GM23248 (cell line): ENCODE measurements around the gene TSPAN7. TPM values are rescaled to one million over a fixed set of nuclear protein-coding genes. Genes with fewer than 3 reads are reported as not detected.

Source experiments
- DNase-seq: peaks from one replicate; pipeline ENCODE4 v3.0.0-alpha.2; 2015
- H2AFZ ChIP-seq: fragments of 200-600 bp; sonication (generic); 2 replicates; pipeline ENCODE4 v1.6.1; 2016; ENCODE audit warnings: antibody characterized with exemption
- H3F3A ChIP-seq: fragments of 200-600 bp; sonication (generic); 2 replicates; pipeline ENCODE4 v1.6.1; 2016; ENCODE audit warnings: mild to moderate bottlenecking, antibody characterized with exemption, mixed run types; ENCODE audit not compliant: insufficient read depth
- H3K27ac ChIP-seq: fragments of 200-600 bp; sonication (generic); 2 replicates; pipeline ENCODE4 v1.5.1; 2016; ENCODE audit warnings: mild to moderate bottlenecking
- H3K27me3 ChIP-seq: fragments of 200-600 bp; sonication (generic); replicated peaks from 2 replicates; pipeline ENCODE4 v1.6.1; 2016; ENCODE audit warnings: mild to moderate bottlenecking; ENCODE audit not compliant: insufficient read depth
- H3K36me3 ChIP-seq: fragments of 200-600 bp; sonication (generic); 2 replicates; pipeline ENCODE4 v1.6.1; 2016; ENCODE audit warnings: low read depth, mild to moderate bottlenecking
- H3K4me1 ChIP-seq: fragments of 200-600 bp; sonication (generic); 2 replicates; pipeline ENCODE4 v1.6.1; 2016; ENCODE audit warnings: mild to moderate bottlenecking; ENCODE audit not compliant: insufficient read depth
- H3K4me2 ChIP-seq: fragments of 200-600 bp; sonication (generic); one replicate; pipeline ENCODE4 v1.6.1; 2016; ENCODE audit warnings: mild to moderate bottlenecking; ENCODE audit not compliant: unreplicated experiment
- H3K4me3 ChIP-seq: fragments of 200-600 bp; sonication (generic); 2 replicates; pipeline ENCODE4 v1.5.1; 2016; ENCODE audit warnings: mild to moderate bottlenecking
- H3K79me2 ChIP-seq: fragments of 200-600 bp; sonication (generic); 2 replicates; pipeline ENCODE4 v1.6.1; 2016; ENCODE audit warnings: mild to moderate bottlenecking; ENCODE audit not compliant: insufficient read depth
- H3K9ac ChIP-seq: fragments of 200-600 bp; sonication (generic); 2 replicates; pipeline ENCODE4 v1.6.1; 2016; ENCODE audit warnings: mild to moderate bottlenecking
- H3K9me2 ChIP-seq: fragments of 200-600 bp; sonication (generic); 2 replicates; pipeline ENCODE4 v1.6.1; 2016; ENCODE audit warnings: mixed run types, mild to moderate bottlenecking, moderate library complexity; ENCODE audit not compliant: insufficient read depth
- H3K9me3 ChIP-seq: fragments of 200-600 bp; sonication (generic); one replicate; pipeline ENCODE4 v1.6.1; 2017; ENCODE audit warnings: low read depth
- H4K20me1 ChIP-seq: fragments of 200-600 bp; sonication (generic); 2 replicates; pipeline ENCODE4 v1.6.0; 2016; ENCODE audit not compliant: insufficient read depth
- EZH2 ChIP-seq: fragments of 200-600 bp; sonication (generic); IDR thresholded peaks from 2 replicates; pipeline ENCODE4 v1.6.1; 2018; ENCODE audit warnings: antibody characterized with exemption, mild to moderate bottlenecking; ENCODE audit not compliant: insufficient read depth, poor library complexity, severe bottlenecking
- EZH2phosphoT487 ChIP-seq: fragments of 200-600 bp; sonication (generic); IDR thresholded peaks from 2 replicates; pipeline ENCODE4 v1.6.1; 2018; ENCODE audit warnings: antibody characterized with exemption, moderate library complexity, mild to moderate bottlenecking, low read depth; ENCODE audit not compliant: insufficient read depth
- WGBS, 2 experiments: methylation state at CpG; one replicate each; pipeline ENCODE4 v1.1.6; 2015 to 2017; ENCODE audit warnings: low lambda C conversion rate in 2 of 2, low coverage in 1 of 2; ENCODE audit errors: missing lambda C conversion rate in 2 of 2; 5-methylcytosine and 5-hydroxymethylcytosine counted together
- in situ Hi-C: fragments of 300-500 bp; cut with MboI; formaldehyde crosslinking; loops from 2 replicates; pipeline ENCODE4 v1.15.0; 2020
- polyA plus RNA-seq: library from polyadenylated mRNA; unstranded; fragments of >200 nt; fragmentation: Nextera tagmentation; extraction: Ambion mirVana; gene quantifications from 2 replicates; pipeline ENCODE4 v1.2.1, GENCODE V29; 2016
- total RNA-seq: library from RNA; depleted of rRNA; stranded (reverse); fragments of >200 nt; shearing (Covaris generic); gene quantifications from 2 replicates; pipeline ENCODE4 v1.2.3, GENCODE V29; 2014

The TSPAN7 gene
- total and polyA plus RNA-seq, 2 experiments from 2014 or later = not detected

DNA sequence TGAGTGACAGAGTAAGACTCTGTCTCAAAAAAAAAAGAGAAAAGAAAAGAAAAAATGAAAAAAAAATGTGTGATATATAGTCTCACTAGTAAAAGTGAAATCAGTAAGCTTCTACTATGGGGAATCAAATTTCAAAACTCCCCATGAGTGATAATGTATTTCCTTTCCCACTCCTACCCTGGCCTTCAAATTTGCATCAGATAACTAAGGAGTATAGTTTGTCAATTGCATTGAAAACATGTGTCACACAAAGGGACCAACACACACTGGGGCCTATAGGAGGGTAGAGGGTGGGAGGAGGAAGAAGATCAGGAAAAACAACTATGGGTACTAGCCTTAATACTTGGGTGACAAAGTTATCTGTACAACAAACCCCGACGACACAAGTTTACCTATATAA is 118.4 kb downstream of the TSPAN7 start:
- no peak overlapping the region for H3K27ac ChIP-seq
- H4K20me1 ChIP-seq = no peaks in the 10 kb centered on the region
- H3K9ac ChIP-seq = no peak overlapping the region
- no peaks in the 10 kb centered on the region for H3K36me3 ChIP-seq
- no peaks in the 10 kb centered on the region for H3F3A ChIP-seq
- TF ChIP-seq EZH2 (no peak), EZH2phosphoT487 (no peak)
- DNase-seq = no peak
- no peaks in the 10 kb centered on the region for H3K9me3 ChIP-seq
- no peak overlapping the region for H2AFZ ChIP-seq
- no peaks in the 10 kb centered on the region for H3K79me2 ChIP-seq
- H3K9me2 ChIP-seq = no peaks in the 10 kb centered on the region
- in situ Hi-C loops = no loop called here
- no peak overlapping the region for H3K4me2 ChIP-seq
- no peak overlapping the region for H3K4me3 ChIP-seq
- H3K4me1 ChIP-seq = no peaks in the 10 kb centered on the region
- 39 to 44% methylated on average over 2 of the region's 2 CpGs for WGBS, 2 experiments
- H3K27me3 ChIP-seq = no peaks in the 10 kb centered on the region

DNA sequence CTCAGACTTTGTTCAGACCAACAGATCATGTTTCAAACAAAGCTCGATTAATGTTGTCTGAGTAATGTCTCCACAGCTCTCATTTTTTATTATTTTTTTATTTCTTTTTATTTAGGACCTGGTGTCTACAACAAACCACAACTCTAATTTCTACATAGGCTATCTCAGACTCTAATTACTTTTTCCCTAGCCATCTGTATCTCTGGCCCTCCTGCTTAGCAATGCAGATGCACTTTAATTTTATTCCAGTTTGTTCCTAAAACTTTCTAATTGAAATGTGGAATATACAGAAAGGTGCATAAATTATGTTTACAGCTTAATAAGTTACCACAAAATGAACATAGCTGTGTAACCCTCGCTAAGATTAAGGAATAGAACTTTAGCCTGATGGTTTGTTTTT is 120.8 kb downstream of the TSPAN7 start:
- Histone ChIP-seq H3F3A (no peaks in the 10 kb centered on the region), H3K27ac (no peak overlapping the region), H4K20me1 (no peaks in the 10 kb centered on the region), H3K27me3 (no peaks in the 10 kb centered on the region), H2AFZ (no peak overlapping the region), H3K9me3 (no peaks in the 10 kb centered on the region), H3K9ac (no peak overlapping the region), H3K4me2 (no peak overlapping the region), H3K9me2 (no peaks in the 10 kb centered on the region), H3K36me3 (no peaks in the 10 kb centered on the region), H3K4me3 (no peak overlapping the region), H3K79me2 (no peaks in the 10 kb centered on the region), H3K4me1 (no peaks in the 10 kb centered on the region)
- in situ Hi-C loops = no loop called here
- no peak for DNase-seq
- WGBS, 2 experiments = 25 to 28% methylated on average over 2 of the region's 2 CpGs
- TF ChIP-seq EZH2 (no peak), EZH2phosphoT487 (no peak)

DNA sequence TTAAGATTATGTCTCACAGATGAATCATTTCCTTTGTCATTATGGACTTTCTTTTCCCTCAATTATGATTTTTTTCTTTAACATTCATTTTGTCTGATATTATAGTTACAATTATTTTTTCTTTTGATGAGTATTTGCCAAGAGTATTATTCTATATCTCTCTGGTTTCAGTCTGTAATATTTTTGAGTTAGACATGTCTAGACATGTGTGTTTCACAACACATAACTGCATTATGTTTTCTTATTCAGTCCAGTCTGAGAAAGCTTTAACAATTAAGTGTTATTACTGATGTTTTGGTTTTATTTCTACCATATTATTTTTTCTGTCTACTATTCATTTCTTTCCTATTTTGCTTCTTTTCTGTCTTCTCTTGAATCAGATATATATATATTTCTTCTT is 131.6 kb downstream of the TSPAN7 start:
- no peaks in the 10 kb centered on the region for H3K79me2 ChIP-seq
- no peaks in the 10 kb centered on the region for H3K9me3 ChIP-seq
- no peak overlapping the region for H2AFZ ChIP-seq
- in situ Hi-C loops = no loop called here
- DNase-seq = no peak
- H3K4me1 ChIP-seq = no peaks in the 10 kb centered on the region
- H3K9ac ChIP-seq = no peak overlapping the region
- TF ChIP-seq EZH2phosphoT487 (no peak), EZH2 (no peak)
- H4K20me1 ChIP-seq = no peaks in the 10 kb centered on the region
- no peaks in the 10 kb centered on the region for H3F3A ChIP-seq
- no peaks in the 10 kb centered on the region for H3K36me3 ChIP-seq
- H3K9me2 ChIP-seq = no peaks in the 10 kb centered on the region
- H3K27ac ChIP-seq = no peak overlapping the region
- no peak overlapping the region for H3K4me3 ChIP-seq
- H3K4me2 ChIP-seq = no peak overlapping the region
- no peaks in the 10 kb centered on the region for H3K27me3 ChIP-seq

DNA sequence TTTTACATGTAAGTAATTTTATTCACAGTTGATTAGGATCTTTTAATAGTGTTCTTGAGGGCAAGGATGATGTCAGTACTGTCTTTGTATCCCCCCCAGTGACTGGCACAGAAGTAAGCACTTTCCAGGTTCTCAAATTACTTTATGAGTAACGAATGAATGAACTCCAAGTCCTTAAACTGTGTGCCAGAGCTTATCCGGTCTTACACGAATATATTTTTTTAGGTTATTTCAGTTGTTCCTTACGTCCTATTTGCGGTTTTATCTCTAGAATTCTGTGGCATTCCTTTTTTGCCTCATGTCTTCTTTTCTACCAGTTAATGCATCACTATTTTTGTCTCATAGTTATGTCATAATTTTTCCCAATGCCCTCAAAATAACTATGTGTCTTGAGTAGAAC is 133.1 kb downstream of the TSPAN7 start:
- H3K9me2 ChIP-seq = no peaks in the 10 kb centered on the region
- in situ Hi-C loops = no loop called here
- 33 to 37% methylated on average over 5 of the region's 5 CpGs for WGBS, 2 experiments
- no peak overlapping the region for H2AFZ ChIP-seq
- no peaks in the 10 kb centered on the region for H3K27me3 ChIP-seq
- no peak overlapping the region for H3K27ac ChIP-seq
- H3K9ac ChIP-seq = no peak overlapping the region
- no peaks in the 10 kb centered on the region for H3K4me1 ChIP-seq
- H3K79me2 ChIP-seq = no peaks in the 10 kb centered on the region
- H4K20me1 ChIP-seq = no peaks in the 10 kb centered on the region
- TF ChIP-seq EZH2phosphoT487 (no peak), EZH2 (no peak)
- H3F3A ChIP-seq = no peaks in the 10 kb centered on the region
- no peak overlapping the region for H3K4me3 ChIP-seq
- no peaks in the 10 kb centered on the region for H3K36me3 ChIP-seq
- no peak overlapping the region for H3K4me2 ChIP-seq
- peak; percentile 0 for DNase-seq
- no peaks in the 10 kb centered on the region for H3K9me3 ChIP-seq

DNA sequence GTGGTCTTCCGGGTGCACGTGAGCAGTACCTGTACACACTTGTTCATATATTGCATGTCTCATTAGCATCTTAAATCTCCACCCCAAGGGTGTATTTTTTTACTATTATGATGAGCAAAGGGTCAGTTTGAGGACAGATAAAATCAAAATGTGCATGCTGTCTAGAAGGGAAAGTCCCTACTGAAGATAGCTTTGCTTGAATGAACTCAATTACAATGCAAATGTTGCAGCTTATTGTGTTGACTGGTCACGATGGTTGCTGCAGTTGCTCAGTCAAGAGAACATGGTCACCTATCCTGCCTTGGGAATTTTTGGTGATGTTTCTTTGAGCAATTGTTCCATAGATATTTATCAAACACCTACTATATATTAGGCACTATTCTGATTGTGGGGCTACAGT is 136.1 kb downstream of the TSPAN7 start:
- no peaks in the 10 kb centered on the region for H3K79me2 ChIP-seq
- no peaks in the 10 kb centered on the region for H3K27me3 ChIP-seq
- no peaks in the 10 kb centered on the region for H3K4me1 ChIP-seq
- H3K36me3 ChIP-seq = no peaks in the 10 kb centered on the region
- no peak overlapping the region for H2AFZ ChIP-seq
- WGBS, 2 experiments = 48 to 51% methylated on average over 3 of the region's 3 CpGs
- no peak overlapping the region for H3K4me3 ChIP-seq
- no peaks in the 10 kb centered on the region for H3K9me3 ChIP-seq
- H3K27ac ChIP-seq = no peak overlapping the region
- no peaks in the 10 kb centered on the region for H4K20me1 ChIP-seq
- no peaks in the 10 kb centered on the region for H3F3A ChIP-seq
- no peak for DNase-seq
- H3K9me2 ChIP-seq = no peaks in the 10 kb centered on the region
- no peak overlapping the region for H3K4me2 ChIP-seq
- in situ Hi-C loops = no loop called here
- H3K9ac ChIP-seq = no peak overlapping the region
- no peak for TF ChIP-seq EZH2
- no peak for TF ChIP-seq EZH2phosphoT487
